ENCODE measurements around the gene GATC.

GRCh38 chr12:120429368-120429767, 16.9 kb upstream of the GATC start:
- TF ChIP-seq CTCF (IDR thresholded peaks at IDR 0.05) (no peak), EZH2 (IDR thresholded peaks at IDR 0.05; ENCODE audit: borderline replicate concordance, insufficient read depth, low read depth, low read length, poor library complexity, severe bottlenecking) (no peak)
